HG02870 (cell line): ENCODE measurements around the gene ADAMTS13.
"Not testable (repeated sequence)": the region's sequence is repeated elsewhere in the genome, so short reads cannot be mapped to it uniquely, and the experiment has no call there.

Experiments used
- ATAC-seq: cut with Tn5 transposase; IDR thresholded peaks from one replicate; pipeline ENCODE4 v1.9.1; 2021; ENCODE audit warnings: mild to moderate bottlenecking, moderate library complexity; ENCODE audit not compliant: unreplicated experiment

ADAMTS13 gene

GRCh38 chr9:133421615-133422542 is at the start of gene ADAMTS13:
Gene ADAMTS13 (plus strand): TSS chr9:133422367. CDS start chr9:133422444, 77 bp downstream.
- ATAC-seq = no peak

DNA sequence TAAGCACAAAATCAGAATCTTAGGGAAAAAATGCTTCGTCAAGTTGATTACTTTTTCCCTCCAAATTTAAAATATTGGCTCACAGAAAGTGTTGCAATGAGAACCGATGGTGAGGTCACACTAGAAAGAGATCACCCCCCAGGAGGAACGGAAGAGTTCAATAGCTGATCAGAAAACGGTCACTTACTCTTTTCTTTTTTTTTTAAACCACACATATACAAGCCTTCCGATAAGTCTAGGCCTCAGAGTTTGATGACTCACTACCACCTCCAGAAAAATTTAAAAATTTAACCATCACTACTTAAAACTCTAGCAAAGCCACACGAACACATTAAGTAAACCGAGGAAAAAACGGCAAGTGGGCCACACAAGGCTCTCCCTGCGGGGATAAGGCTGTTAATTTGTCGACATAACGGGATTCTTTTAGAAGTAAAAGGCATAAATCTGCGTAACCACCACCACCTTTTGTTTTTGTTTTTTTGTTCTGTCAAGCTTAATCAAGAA is 47.5 kb upstream of the ADAMTS13 start:
- ATAC-seq = no peak

GRCh38 chr9:133375116-133375723 is 46.9 kb upstream of the ADAMTS13 start:
- ATAC-seq = peak; percentile 16

DNA sequence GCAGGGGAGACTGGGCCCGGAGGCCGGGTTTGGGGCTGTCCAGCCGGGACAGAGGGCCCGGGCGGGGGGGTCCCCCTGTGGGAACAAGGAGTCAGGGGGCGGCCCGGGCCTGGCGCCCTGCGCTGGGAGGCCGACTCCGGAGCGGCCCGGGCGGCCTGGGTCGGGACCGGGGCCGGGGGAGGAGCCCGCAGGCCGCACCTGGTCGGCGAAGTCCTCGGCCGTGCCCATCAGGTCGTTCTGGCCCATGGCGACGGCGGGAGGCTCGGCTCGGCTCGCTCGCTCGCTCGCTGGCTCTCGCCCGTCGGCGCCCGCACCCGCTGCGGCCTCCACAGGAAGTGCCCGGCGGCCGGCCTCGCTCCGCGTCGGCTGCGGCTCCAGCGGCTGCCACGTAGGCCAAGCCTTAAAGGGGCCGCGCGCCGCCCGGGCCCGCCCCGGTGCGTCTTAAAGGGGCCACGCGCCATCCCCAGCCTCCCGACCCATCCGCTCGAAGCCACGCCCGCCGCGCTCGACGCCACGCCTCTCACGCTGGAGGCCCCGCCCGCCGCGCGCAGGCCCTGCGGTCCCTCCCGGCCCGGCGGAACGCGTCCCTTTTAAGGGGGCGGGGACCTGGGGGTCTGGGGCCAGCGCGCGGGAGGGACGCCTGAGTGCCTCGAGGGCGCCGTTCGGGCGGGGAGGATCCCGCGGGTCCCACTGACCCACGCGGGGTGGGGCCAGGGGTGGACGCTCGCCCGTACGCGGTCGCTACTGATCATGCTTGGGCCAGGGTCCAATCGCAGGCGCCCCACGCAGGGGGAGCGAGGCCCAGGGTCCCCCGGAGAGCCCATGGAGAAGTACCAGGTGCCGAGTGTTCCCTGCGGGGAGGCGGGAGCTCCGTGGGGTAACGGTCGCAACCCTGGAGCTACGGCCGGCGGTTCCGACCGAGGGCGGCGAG is 46.2 kb upstream of the ADAMTS13 start, which contains the start of the genes STKLD1 and SURF4:
Gene STKLD1 (plus strand): TSS at position 643 of the 931 bp plus-strand sequence. CDS start 108 bp downstream, at position 751.
Gene SURF4 (minus strand): TSS at position 337 of the 931 bp plus-strand sequence. CDS start 91 bp downstream, at position 246.
- peak; percentile 81 for ATAC-seq

DNA sequence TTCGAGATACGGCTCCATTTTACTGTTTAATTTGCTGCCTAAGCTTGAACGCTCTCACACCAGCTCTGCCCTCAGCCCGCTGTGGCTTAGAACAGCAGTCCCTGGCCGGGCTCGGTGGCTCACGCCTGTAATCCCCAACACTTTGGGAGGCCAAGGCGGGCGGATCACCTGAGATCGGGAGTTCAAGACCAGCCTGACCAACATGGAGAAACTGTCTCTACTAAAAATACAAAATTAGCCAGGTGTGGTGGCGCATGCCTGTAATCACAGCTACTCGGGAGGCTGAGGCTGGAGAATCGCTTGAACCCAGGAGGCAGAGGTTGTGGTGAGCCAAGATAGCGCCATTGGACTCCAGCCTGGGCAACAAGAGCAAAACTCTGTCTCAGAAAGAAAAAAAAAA is 44.9 kb upstream of the ADAMTS13 start:
- ATAC-seq = not testable (repeated sequence)

DNA sequence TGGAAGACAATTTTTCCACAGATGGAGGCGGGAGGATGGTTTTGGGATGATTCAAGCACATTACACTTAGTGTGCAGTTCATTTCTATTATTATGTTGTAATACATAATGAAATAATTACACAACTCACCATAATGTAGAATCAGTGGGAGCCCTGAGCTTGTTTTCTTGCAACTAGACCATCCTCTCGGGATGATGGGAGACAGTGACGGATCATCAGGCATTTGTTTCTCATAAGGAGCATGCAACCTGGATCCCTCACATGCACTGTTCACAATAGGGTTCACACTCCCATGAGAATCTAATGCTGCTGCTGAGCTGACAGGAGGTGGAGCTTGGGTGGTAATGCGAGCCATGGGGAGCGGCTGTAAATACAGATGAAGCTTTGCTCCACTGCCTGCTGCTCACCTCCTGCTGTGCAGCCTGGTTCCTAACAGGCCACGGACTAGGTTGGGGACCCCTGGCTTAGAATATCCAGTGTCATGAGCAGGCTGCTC is 44.4 kb upstream of the ADAMTS13 start:
- no peak for ATAC-seq

DNA sequence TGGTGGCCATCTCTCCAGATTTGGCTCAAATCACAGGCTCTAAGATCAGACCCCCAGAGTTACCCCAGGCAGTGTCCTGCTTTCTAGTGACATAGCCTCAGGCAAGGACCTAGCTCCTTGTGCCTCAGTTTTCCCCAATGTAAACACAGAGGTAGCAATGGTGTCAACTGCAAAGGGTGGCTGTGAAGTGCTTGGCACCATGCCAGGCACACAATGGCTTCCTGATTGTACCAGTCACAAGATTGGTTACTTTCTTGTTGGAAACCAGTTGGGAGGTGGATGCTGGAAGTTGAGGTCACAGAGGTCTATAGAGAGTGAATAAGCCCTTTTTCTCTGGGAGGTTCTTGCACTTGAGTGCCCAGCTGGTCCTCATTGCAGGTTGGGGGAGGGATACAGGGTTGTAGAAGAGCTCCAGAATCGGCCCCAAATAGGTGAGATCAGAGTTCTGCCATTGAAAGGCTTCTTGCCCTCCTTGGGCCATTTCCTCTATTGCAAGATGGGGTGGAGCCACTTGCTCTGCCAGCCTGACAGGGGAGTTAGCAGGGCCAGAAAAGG is 43.7 kb upstream of the ADAMTS13 start:
- ATAC-seq = no peak

DNA sequence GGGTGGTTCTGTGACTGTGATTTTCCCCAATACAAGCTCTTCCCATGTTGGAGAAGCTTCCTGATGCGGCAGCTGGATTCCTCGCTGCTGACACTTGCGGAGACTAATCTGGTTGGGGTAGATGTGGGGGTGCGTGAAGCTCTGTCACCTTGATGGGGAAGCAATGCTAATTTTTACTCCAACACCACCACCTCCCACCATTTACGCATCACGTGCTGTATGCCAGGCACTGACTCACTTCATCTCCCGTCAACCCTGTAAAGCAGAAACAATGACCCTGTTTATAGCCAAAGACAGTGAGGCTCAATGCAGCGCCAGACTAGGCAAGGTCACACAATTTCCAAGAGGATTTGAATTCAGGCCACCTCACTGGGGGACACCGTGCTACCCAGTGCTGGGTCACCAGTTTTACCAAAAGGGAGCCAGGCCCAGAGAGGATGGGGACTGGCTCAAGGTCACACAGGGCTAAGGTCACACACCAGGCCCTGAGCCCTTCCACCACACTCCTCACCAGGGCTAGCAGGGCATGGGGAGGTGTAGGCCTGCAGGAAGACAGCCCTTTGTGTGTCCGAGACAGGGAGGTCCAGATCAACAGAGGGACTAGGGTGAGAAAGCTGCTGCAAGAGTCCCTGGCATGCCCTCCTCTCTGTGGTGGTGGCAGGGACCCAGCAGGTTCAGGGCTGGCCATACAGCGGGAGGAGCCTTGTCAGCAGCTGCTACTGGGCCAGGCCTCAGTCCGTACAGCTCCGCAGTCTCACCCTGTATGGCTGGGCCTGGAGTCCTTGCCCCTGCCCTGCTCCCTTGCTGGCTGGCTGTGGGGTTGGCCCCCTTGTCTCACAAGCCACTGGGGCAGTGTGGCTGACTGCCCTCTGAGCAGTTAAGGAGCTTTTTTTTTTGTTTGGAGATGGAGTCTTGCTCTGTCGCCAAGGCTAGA is 42.7 kb upstream of the ADAMTS13 start:
- ATAC-seq = no peak

- ATAC-seq = no peak
Measured at GRCh38 chr9:133380734-133381133, 41.4 kb upstream of the ADAMTS13 start.

- no peak for ATAC-seq
Measured at GRCh38 chr9:133382507-133383141, 39.5 kb upstream of the ADAMTS13 start.

DNA sequence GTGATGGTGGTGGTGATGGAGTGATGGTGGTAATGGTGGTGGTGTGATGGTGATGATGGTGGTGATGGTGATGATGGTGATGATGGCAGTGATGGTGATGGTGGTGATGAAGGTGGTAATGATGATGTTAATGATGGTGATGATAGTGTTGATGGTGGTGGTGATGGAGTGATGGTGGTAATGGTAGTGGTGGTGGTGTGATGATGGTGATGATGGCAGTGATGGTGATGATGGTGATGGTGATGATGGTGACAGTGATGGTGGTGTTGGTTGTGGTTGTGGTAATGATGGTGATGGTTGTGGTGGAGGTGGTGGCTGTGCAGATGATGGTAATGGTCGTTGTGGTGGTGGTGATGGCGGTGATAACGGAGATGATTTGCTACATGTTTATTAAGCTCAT is 38.7 kb upstream of the ADAMTS13 start:
- no peak for ATAC-seq

DNA sequence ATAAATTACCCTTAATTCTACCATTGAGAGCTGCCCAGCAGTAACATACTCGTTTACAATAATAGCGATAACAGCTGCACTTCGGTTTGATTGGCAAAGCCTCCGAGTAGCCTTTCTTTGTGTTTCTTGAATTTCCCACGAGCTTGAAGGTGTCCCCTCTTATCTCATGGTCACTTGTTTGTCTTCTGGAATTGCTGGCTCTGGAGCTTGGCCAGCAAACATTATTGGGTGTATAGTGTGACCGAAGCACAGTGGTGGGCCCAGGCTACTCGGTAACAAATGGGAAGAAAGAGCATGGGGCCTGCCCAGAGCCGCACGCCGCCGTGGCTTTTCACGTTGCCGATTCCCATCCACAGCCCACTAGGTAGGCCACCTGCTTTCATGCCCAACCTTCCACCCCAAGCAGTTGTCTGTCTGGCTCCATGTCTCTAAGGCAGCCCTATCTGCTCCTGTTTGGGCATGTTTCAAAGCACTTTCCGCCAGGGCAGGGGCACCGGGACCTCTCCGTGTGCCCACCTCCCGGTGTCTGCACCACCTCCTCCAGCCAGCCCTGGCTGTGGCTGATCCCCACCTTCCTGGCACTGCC is 37.3 kb upstream of the ADAMTS13 start:
- no peak for ATAC-seq

DNA sequence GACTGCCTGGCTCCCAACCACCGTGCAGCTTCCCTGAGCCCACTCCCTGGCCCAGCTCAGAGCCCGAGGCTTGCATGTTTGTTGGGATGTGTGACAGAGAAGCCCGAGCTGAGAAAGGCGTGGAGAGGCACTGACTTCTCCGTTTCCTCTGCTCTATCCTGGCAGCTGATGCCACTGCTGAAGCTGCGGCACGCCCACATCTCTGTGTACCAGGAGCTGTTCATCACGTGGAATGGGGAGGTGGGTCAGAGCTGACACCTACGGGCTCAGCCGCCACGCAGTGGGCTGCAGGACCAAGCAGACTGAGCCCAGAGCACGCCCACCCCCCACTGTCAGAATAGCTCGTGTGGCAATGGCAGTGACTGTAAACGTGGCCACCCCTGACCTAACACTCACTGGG is 36.7 kb upstream of the ADAMTS13 start:
- no peak for ATAC-seq

DNA sequence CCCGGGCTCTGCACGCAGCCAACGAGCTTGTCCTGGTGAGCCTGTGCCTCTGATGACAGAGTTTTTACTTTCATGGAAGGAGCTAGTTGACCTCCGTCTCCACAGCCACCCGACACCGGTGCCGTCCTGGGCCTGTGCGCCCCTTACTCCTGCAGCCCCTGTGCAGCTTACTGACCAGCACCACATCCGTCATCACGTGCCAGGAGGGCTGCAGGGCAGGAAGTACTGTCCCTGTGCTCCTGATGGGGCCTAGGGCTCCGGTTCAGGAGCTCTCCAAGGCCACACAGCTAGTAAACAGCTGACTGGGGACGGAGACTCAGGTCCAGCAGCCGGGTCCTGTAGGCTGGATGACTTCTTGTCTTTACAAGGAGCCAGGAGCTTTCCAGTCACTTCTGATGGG is 35.8 kb upstream of the ADAMTS13 start:
- ATAC-seq = no peak

DNA sequence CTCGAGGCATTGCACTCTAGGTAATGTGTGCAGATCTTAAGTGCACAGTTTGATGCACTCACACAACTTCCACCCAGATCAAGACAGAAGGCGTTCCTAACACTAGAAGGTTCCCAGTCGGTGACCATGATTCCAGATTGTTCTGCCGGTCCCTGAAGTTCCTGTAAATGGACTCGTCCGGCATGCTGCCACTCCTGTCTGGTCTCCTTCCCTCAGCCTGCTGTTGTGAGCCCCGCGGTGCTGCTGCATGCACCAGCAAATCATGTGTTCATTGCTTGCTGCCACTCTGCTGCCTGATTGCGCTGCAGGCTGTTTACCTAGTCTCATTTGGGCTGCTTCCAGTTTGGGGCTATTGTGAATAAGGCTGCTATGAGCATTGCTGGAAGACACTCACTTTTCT is 34.5 kb upstream of the ADAMTS13 start:
- no peak for ATAC-seq

- no peak for ATAC-seq
Measured at GRCh38 chr9:133389025-133389557, 33.1 kb upstream of the ADAMTS13 start.

DNA sequence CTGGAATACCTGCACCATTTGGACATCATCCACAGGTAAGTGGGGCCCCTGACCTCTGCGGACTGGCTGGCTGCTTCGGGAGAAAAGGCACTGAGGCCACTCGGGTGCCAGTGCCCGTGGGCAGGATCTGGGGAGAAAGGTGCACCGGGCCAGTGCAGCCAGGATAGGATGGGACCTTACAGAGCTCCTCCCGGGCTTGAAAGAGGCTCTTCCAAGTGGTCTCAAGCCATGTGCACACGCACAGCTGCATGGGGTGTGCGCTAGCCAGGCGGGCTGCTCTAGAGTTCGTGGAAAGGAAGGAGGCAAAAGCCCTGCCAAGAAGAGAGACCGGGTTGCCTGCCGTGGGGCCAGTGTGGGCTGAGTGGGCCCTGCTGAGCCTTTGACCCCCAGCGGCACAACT is 32.6 kb upstream of the ADAMTS13 start:
- ATAC-seq = no peak

GRCh38 chr9:133390713-133391112 is 31.5 kb upstream of the ADAMTS13 start:
- ATAC-seq = no peak
